ENCODE data around the gene GABRR2.

- TF ChIP-seq EZH2phosphoT487 (IDR thresholded peaks at IDR 0.05) (no peak), CTCF (IDR thresholded peaks at IDR 0.05) (no peak)
Measured at GRCh38 chr6:89251170-89251569, 63.9 kb downstream of the GABRR2 start.

All from neural progenitor cell (in vitro differentiated cells).